ENCODE data around the gene TNFSF12.

TNFSF12 gene

DNA sequence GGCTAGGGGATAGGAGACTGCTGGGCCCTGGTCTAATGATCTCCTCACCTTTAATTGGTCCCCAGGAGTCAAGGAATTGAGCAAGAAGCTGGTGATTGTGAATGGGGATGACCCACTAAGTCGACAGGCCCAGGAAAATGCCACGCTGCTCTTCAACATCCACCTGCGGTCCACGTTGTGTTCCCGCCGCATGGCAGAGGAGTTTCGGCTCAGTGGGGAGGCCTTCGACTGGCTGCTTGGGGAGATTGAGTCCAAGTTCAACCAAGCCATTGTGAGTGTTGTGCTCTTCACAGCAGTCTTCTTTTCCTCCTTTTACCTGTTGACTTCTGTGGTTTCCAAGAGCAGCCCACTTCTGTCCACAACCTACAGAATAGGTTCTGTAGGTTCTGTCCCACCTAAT lies 45.3 kb upstream of the TNFSF12 start:
- Mint-ChIP-seq H3K27ac (no peak overlapping the region), H3K9me3 (no peaks in the 10 kb centered on the region), H3K27me3 (ENCODE audit: low read depth) (no peaks in the 10 kb centered on the region), H3K4me1 (no peaks in the 10 kb centered on the region), H3K4me3 (no peak overlapping the region), H3K36me3 (ENCODE audit: low read depth) (peaks cover 79% of the 10 kb centered on the region)
- TF ChIP-seq, protein P1, sequence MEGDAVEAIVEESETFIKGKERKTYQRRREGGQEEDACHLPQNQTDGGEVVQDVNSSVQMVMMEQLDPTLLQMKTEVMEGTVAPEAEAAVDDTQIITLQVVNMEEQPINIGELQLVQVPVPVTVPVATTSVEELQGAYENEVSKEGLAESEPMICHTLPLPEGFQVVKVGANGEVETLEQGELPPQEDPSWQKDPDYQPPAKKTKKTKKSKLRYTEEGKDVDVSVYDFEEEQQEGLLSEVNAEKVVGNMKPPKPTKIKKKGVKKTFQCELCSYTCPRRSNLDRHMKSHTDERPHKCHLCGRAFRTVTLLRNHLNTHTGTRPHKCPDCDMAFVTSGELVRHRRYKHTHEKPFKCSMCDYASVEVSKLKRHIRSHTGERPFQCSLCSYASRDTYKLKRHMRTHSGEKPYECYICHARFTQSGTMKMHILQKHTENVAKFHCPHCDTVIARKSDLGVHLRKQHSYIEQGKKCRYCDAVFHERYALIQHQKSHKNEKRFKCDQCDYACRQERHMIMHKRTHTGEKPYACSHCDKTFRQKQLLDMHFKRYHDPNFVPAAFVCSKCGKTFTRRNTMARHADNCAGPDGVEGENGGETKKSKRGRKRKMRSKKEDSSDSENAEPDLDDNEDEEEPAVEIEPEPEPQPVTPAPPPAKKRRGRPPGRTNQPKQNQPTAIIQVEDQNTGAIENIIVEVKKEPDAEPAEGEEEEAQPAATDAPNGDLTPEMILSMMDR (IDR thresholded peaks at IDR 0.05; ENCODE audit: unreplicated experiment in 3 of 3), result no peak

DNA sequence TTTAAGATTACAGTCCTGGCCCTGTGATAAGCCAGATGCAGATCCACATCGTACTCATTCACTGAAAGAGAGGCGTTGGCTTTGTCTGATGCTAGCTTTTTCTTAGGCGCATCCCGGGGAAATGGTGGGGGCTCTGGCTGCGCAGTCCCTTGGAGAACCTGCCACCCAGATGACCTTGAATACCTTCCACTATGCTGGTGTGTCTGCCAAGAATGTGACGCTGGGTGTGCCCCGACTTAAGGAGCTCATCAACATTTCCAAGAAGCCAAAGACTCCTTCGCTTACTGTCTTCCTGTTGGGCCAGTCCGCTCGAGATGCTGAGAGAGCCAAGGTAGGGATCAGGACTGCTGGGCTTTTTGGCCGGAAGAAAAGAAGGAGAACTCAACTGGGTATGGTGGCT lies 40.7 kb upstream of the TNFSF12 start:
- H3K9me3 Mint-ChIP-seq, result no peaks in the 10 kb centered on the region
- TF ChIP-seq, protein P1 (IDR thresholded peaks at IDR 0.05; ENCODE audit: unreplicated experiment in 3 of 3), result no peak
- H3K36me3 Mint-ChIP-seq (ENCODE audit: low read depth), result peaks cover 83% of the 10 kb centered on the region
- no peaks in the 10 kb centered on the region for H3K4me1 Mint-ChIP-seq
- no peak overlapping the region for H3K27ac Mint-ChIP-seq
- no peaks in the 10 kb centered on the region for H3K27me3 Mint-ChIP-seq (ENCODE audit: low read depth)
- H3K4me3 Mint-ChIP-seq, result no peak overlapping the region

DNA sequence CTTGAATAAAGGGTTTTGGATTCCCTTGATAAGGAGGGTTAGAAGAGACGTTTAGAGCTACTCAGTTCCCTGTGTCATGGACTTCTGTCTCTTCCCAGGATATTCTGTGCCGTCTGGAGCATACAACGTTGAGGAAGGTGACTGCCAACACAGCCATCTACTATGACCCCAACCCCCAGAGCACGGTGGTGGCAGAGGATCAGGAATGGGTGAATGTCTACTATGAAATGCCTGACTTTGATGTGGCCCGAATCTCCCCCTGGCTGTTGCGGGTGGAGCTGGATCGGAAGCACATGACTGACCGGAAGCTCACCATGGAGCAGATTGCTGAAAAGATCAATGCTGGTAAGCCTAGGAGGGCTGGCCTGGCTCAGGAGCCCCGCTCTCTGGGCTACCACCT lies 40.0 kb upstream of the TNFSF12 start:
- peaks cover 83% of the 10 kb centered on the region for H3K36me3 Mint-ChIP-seq (ENCODE audit: low read depth)
- no peak overlapping the region for H3K27ac Mint-ChIP-seq
- no peaks in the 10 kb centered on the region for H3K27me3 Mint-ChIP-seq (ENCODE audit: low read depth)
- TF ChIP-seq, protein P1 (IDR thresholded peaks at IDR 0.05; ENCODE audit: unreplicated experiment in 3 of 3), result no peak
- no peaks in the 10 kb centered on the region for H3K9me3 Mint-ChIP-seq
- H3K4me3 Mint-ChIP-seq, result no peak overlapping the region
- no peaks in the 10 kb centered on the region for H3K4me1 Mint-ChIP-seq

DNA sequence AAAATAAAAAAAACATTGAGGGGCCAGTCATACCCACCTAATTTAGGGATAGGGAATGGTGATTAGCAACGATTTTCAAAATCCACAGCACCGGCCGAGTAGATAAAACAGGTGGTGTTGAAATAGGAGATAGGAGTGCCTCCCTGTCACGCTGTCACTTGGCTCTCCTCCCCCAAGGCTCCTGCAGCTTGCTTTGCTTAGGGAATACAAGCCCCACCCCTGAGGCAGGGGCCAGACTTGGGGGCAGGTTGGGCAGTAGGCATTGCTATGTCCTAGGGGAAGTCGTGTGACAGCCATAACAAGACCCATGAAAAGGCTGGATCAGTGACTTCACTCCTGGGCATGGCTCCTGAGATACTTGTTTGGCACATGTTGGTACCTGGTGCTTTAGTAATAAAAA lies 38.9 kb upstream of the TNFSF12 start:
- H3K4me3 Mint-ChIP-seq, result no peak overlapping the region
- H3K4me1 Mint-ChIP-seq, result peaks cover 4% of the 10 kb centered on the region
- H3K27me3 Mint-ChIP-seq (ENCODE audit: low read depth), result no peaks in the 10 kb centered on the region
- no peak overlapping the region for H3K27ac Mint-ChIP-seq
- H3K9me3 Mint-ChIP-seq, result no peaks in the 10 kb centered on the region
- peaks cover 82% of the 10 kb centered on the region for H3K36me3 Mint-ChIP-seq (ENCODE audit: low read depth)
- TF ChIP-seq, protein P1 (IDR thresholded peaks at IDR 0.05; ENCODE audit: unreplicated experiment in 3 of 3), result no peak

DNA sequence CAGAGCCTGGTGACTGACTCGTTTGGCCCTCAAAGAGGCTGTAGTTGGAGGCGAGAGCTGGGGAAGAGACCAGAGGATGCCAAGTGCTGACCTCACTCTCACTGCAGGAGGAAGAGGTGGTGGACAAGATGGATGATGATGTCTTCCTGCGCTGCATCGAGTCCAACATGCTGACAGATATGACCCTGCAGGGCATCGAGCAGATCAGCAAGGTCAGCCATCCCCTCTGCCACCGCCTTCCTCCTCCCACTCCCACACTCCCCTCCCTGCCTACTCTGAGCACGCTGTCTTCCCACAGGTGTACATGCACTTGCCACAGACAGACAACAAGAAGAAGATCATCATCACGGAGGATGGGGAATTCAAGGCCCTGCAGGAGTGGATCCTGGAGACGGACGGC lies 37.8 kb upstream of the TNFSF12 start:
- H3K27me3 Mint-ChIP-seq (ENCODE audit: low read depth), result no peaks in the 10 kb centered on the region
- TF ChIP-seq, protein P1 (IDR thresholded peaks at IDR 0.05; ENCODE audit: unreplicated experiment in 3 of 3), result no peak

DNA sequence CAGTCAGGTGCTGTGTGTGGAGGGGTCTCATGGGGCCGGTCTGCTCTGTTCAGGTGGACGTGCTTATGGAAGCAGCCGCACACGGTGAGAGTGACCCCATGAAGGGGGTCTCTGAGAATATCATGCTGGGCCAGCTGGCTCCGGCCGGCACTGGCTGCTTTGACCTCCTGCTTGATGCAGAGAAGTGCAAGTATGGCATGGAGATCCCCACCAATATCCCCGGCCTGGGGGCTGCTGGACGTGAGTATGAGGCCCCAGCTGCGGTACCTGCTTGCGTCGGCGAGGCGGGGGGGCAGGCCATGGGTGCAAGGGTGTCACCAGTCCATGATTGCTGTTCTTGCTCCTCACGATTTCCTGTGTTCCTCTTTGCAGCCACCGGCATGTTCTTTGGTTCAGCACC lies 36.8 kb upstream of the TNFSF12 start:
- TF ChIP-seq, protein P1 (IDR thresholded peaks at IDR 0.05; ENCODE audit: unreplicated experiment in 3 of 3), result no peak
- Mint-ChIP-seq H3K9me3 (no peaks in the 10 kb centered on the region), H3K27ac (no peak overlapping the region), H3K4me1 (peaks cover 4% of the 10 kb centered on the region), H3K36me3 (ENCODE audit: low read depth) (peaks cover 73% of the 10 kb centered on the region), H3K27me3 (ENCODE audit: low read depth) (no peaks in the 10 kb centered on the region), H3K4me3 (no peak overlapping the region)

More for the DNA sequence above, 37.8 kb upstream of the TNFSF12 start:
- H3K27ac Mint-ChIP-seq, result peak overlapping the region in 1 of 3 experiments; percentile 51
- no peaks in the 10 kb centered on the region for H3K9me3 Mint-ChIP-seq
- peaks cover 79% of the 10 kb centered on the region for H3K36me3 Mint-ChIP-seq (ENCODE audit: low read depth)
- H3K4me1 Mint-ChIP-seq, result peaks cover 4% of the 10 kb centered on the region
- H3K4me3 Mint-ChIP-seq, result no peak overlapping the region
